ENCODE measurements around the gene ST3GAL3. TPM values are rescaled to one million over a fixed set of nuclear protein-coding genes. Genes with fewer than 3 reads are reported as not detected.

Gene ST3GAL3
- total RNA-seq, 1 experiment from 2014 or later = 26.8 TPM

GRCh38 chr1:43952731-43953346 lies 245.5 kb downstream of the ST3GAL3 start:
- CTCF ChIA-PET = interaction anchor here (1.1 kb wide), 1 partner anchor 24 kb away, joined by 7 read pairs; no protein-coding TSS in a partner anchor
- BruUV-seq (replicated peaks) = no TSS peak
- Histone ChIP-seq H3K9me3 (ENCODE audit: low read depth, low read length, poor library complexity, severe bottlenecking) (no peaks in the 10 kb centered on the region), H3K27ac (ENCODE audit: low read depth, low read length, poor library complexity, severe bottlenecking) (no peak overlapping the region), H3K27me3 (replicated peaks; ENCODE audit: insufficient read depth, low read depth, low read length, poor library complexity) (no peaks in the 10 kb centered on the region), H3K4me1 (ENCODE audit: insufficient read depth, low read length, poor library complexity, severe bottlenecking) (peaks cover 6% of the 10 kb centered on the region), H3K4me3 (ENCODE audit: low read depth, low read length, poor library complexity, severe bottlenecking) (no peak overlapping the region), H3K36me3 (ENCODE audit: insufficient read depth, low read length, poor library complexity, severe bottlenecking) (peaks cover 2% of the 10 kb centered on the region)
- no peak for TF ChIP-seq EZH2 (IDR thresholded peaks at IDR 0.05; ENCODE audit: borderline replicate concordance, low read depth, low read length, poor library complexity, severe bottlenecking)
- intact Hi-C loops (cut with micrococcal nuclease; ENCODE audit: unreplicated experiment) = no loop called here
- DNase-seq (ENCODE audit: low spot score) = no peak
- POLR2A ChIA-PET (ENCODE audit: low non-redundant PET) = no interaction called here

GRCh38 chr1:43953361-43953760 lies 246.0 kb downstream of the ST3GAL3 start:
- intact Hi-C loops (cut with micrococcal nuclease; ENCODE audit: unreplicated experiment) = no loop called here
- Histone ChIP-seq H3K27me3 (replicated peaks; ENCODE audit: insufficient read depth, low read depth, low read length, poor library complexity) (no peaks in the 10 kb centered on the region), H3K27ac (ENCODE audit: low read depth, low read length, poor library complexity, severe bottlenecking) (no peak overlapping the region), H3K36me3 (ENCODE audit: insufficient read depth, low read length, poor library complexity, severe bottlenecking) (peaks cover 6% of the 10 kb centered on the region), H3K9me3 (ENCODE audit: low read depth, low read length, poor library complexity, severe bottlenecking) (no peaks in the 10 kb centered on the region), H3K4me3 (ENCODE audit: low read depth, low read length, poor library complexity, severe bottlenecking) (no peak overlapping the region), H3K4me1 (ENCODE audit: insufficient read depth, low read length, poor library complexity, severe bottlenecking) (peaks cover 1% of the 10 kb centered on the region)
- ChIA-PET POLR2A (ENCODE audit: low non-redundant PET) (no interaction called here), CTCF (interaction anchor here (1.1 kb wide), 1 partner anchor 24 kb away, joined by 7 read pairs; no protein-coding TSS in a partner anchor)
- no TSS peak for BruUV-seq (replicated peaks)
- no peak for TF ChIP-seq CTCF (conservative IDR thresholded peaks at IDR 0.05; ENCODE audit: low read depth, low read length)
- no peak for TF ChIP-seq EZH2 (IDR thresholded peaks at IDR 0.05; ENCODE audit: borderline replicate concordance, low read depth, low read length, poor library complexity, severe bottlenecking)
- DNase-seq (ENCODE audit: low spot score) = no peak

GRCh38 chr1:43954036-43954435 lies 246.7 kb downstream of the ST3GAL3 start:
- Histone ChIP-seq H3K4me1 (ENCODE audit: insufficient read depth, low read length, poor library complexity, severe bottlenecking) (no peaks in the 10 kb centered on the region), H3K4me3 (ENCODE audit: low read depth, low read length, poor library complexity, severe bottlenecking) (no peak overlapping the region), H3K27me3 (replicated peaks; ENCODE audit: insufficient read depth, low read depth, low read length, poor library complexity) (no peaks in the 10 kb centered on the region), H3K36me3 (ENCODE audit: insufficient read depth, low read length, poor library complexity, severe bottlenecking) (peaks cover 6% of the 10 kb centered on the region), H3K27ac (ENCODE audit: low read depth, low read length, poor library complexity, severe bottlenecking) (no peak overlapping the region), H3K9me3 (ENCODE audit: low read depth, low read length, poor library complexity, severe bottlenecking) (no peaks in the 10 kb centered on the region)
- BruUV-seq (replicated peaks) = no TSS peak
- intact Hi-C loops (cut with micrococcal nuclease; ENCODE audit: unreplicated experiment) = no loop called here
- ChIA-PET CTCF (no interaction called here), POLR2A (ENCODE audit: low non-redundant PET) (no interaction called here)
- no peak for TF ChIP-seq EZH2 (IDR thresholded peaks at IDR 0.05; ENCODE audit: borderline replicate concordance, low read depth, low read length, poor library complexity, severe bottlenecking)
- TF ChIP-seq CTCF (conservative IDR thresholded peaks at IDR 0.05; ENCODE audit: low read depth, low read length) = no peak
- no peak for DNase-seq (ENCODE audit: low spot score)

- intact Hi-C loops (cut with micrococcal nuclease; ENCODE audit: unreplicated experiment) = no loop called here
- H3K4me3 ChIP-seq (ENCODE audit: low read depth, low read length, poor library complexity, severe bottlenecking) = no peak overlapping the region
- no peaks in the 10 kb centered on the region for H3K4me1 ChIP-seq (ENCODE audit: insufficient read depth, low read length, poor library complexity, severe bottlenecking)
- H3K9me3 ChIP-seq (ENCODE audit: low read depth, low read length, poor library complexity, severe bottlenecking) = no peaks in the 10 kb centered on the region
- no peak overlapping the region for H3K27ac ChIP-seq (ENCODE audit: low read depth, low read length, poor library complexity, severe bottlenecking)
- no peak for DNase-seq (ENCODE audit: low spot score)
- no TSS peak for BruUV-seq (replicated peaks)
- H3K27me3 ChIP-seq (replicated peaks; ENCODE audit: insufficient read depth, low read depth, low read length, poor library complexity) = no peaks in the 10 kb centered on the region
- TF ChIP-seq EZH2 (IDR thresholded peaks at IDR 0.05; ENCODE audit: borderline replicate concordance, low read depth, low read length, poor library complexity, severe bottlenecking) = no peak
- no peak for TF ChIP-seq CTCF (conservative IDR thresholded peaks at IDR 0.05; ENCODE audit: low read depth, low read length)
- POLR2A ChIA-PET (ENCODE audit: low non-redundant PET) = no interaction called here
- CTCF ChIA-PET = no interaction called here
- peaks cover 11% of the 10 kb centered on the region for H3K36me3 ChIP-seq (ENCODE audit: insufficient read depth, low read length, poor library complexity, severe bottlenecking)
Measured at GRCh38 chr1:43956234-43956633, 248.9 kb downstream of the ST3GAL3 start.

All from A673 (cell line).